Measurements from ENCODE around the gene KRTAP2-3. TPM values are rescaled to one million over a fixed set of nuclear protein-coding genes. Genes with fewer than 3 reads are reported as not detected.
"Not testable (repeated sequence)": the region's sequence is repeated elsewhere in the genome, so short reads cannot be mapped to it uniquely, and the experiment has no call there.

Gene KRTAP2-3
- total and polyA plus RNA-seq, 9 donors: not detected

- Histone ChIP-seq H3K9me3 (no peaks in the 10 kb centered on the region), H3K27ac (no peak overlapping the region), H3K4me3 (no peak overlapping the region), H3K27me3 (no peaks in the 10 kb centered on the region), H3K36me3 (no peaks in the 10 kb centered on the region), H3K4me1 (ENCODE audit: insufficient read depth) (no peaks in the 10 kb centered on the region)
- DNase-seq: no peak
- 78 to 91% (median 83%) methylated on average over 1 of the region's 1 CpG for WGBS, 3 donors
- intact Hi-C loops (cut with DNase I): loop anchor here in 1 of 4 donors (5.0 kb wide), 1 partner anchor 63 kb away; the partner anchor contains the start of gene KRTAP4-3
- TF ChIP-seq EP300 (IDR thresholded peaks at IDR 0.05) (no peak), CTCF (IDR thresholded peaks at IDR 0.05) (no peak)
Measured at GRCh38 chr17:41103896-41104295, 44.0 kb upstream of the KRTAP2-3 start.

GRCh38 chr17:41101586-41102259 lies 41.8 kb upstream of the KRTAP2-3 start, which contains the start of gene KRTAP4-16:
KRTAP4-16 (minus strand) TSS chr17:41102209; CDS start chr17:41102209, 0 bp downstream.
- TF ChIP-seq CTCF (IDR thresholded peaks at IDR 0.05) (no peak), POLR2A (IDR thresholded peaks at IDR 0.05) (no peak), EP300 (IDR thresholded peaks at IDR 0.05) (no peak)
- 33 to 46% (median 39%) methylated on average over 9 to 10 of the region's 10 CpGs for WGBS, 3 donors

GRCh38 chr17:41099682-41100480 lies 40.0 kb upstream of the KRTAP2-3 start:
- WGBS, 3 donors: 47 to 65% (median 57%) methylated on average over 7 of the region's 7 CpGs
- H3K4me3 ChIP-seq; H3K36me3 ChIP-seq; H3K9me3 ChIP-seq; H3K27me3 ChIP-seq; H3K27ac ChIP-seq; H3K4me1 ChIP-seq (ENCODE audit: insufficient read depth); DNase-seq: not testable (repeated sequence)
- intact Hi-C loops (cut with DNase I): loop anchor here in 1 of 4 donors (5.0 kb wide), 1 partner anchor 67 kb away; the partner anchor contains the start of gene KRTAP4-3

More at GRCh38 chr17:41101586-41102259, 41.8 kb upstream of the KRTAP2-3 start, which contains the start of gene KRTAP4-16:
- Histone ChIP-seq H3K27ac (no peak within 1 kb of the TSS), H3K4me1 (ENCODE audit: insufficient read depth) (no peaks in the 10 kb centered on the region), H3K4me3 (no peak within 1 kb of the TSS), H3K27me3 (no peaks in the 10 kb centered on the region), H3K9me3 (no peaks in the 10 kb centered on the region), H3K36me3 (no peaks in the 10 kb centered on the region)
- DNase-seq: no peak
- intact Hi-C loops (cut with DNase I): loop anchor here in 1 of 4 donors (5.0 kb wide), 1 partner anchor 66 kb away; the partner anchor contains the start of gene KRTAP4-3

DNA sequence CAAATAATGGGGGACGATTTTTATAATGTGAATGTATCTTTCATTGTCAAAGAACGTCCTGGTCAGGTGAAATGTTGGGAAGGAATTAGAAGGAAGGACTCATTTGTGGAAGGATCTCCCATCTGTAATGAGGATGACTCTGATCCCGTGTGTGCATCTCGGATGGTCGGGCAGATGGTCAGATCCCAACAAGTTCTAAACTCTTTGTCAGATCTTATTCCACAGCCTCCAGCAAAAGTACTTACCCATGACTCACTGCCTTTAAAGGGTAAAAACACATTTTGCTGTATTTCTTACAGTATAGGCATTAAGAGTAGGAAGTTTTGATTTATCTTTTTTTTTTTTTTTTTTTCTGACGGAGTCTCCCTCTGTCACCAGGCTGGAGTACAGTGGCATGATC lies 38.6 kb upstream of the KRTAP2-3 start:
- 78 to 86% (median 80%) methylated on average over 6 of the region's 6 CpGs for WGBS, 3 donors
- TF ChIP-seq POLR2A (IDR thresholded peaks at IDR 0.05) (no peak), EP300 (IDR thresholded peaks at IDR 0.05) (no peak), CTCF (IDR thresholded peaks at IDR 0.05) (no peak)
- Histone ChIP-seq H3K27me3 (no peaks in the 10 kb centered on the region), H3K36me3 (no peaks in the 10 kb centered on the region), H3K27ac (no peak overlapping the region), H3K4me3 (no peak overlapping the region), H3K4me1 (ENCODE audit: insufficient read depth) (no peaks in the 10 kb centered on the region), H3K9me3 (no peaks in the 10 kb centered on the region)
- intact Hi-C loops (cut with DNase I): no loop called here
- DNase-seq: no peak

Measured in ovary (tissue), 9 donors.